Kidney (tissue), 14 donors: ENCODE results near the gene CCDC102B. TPM values are rescaled to one million over a fixed set of nuclear protein-coding genes. Genes with fewer than 3 reads are reported as not detected.

Experiments
- DNase-seq, 5 donors: peaks; one replicate each; pipeline ENCODE4 v3.0.0-alpha.2; 2013 to 2020
- FAIRE-seq: peaks from 2 replicates; lab custom pipeline; 2012; peaks lifted over from hg19 to GRCh38; lab: Jason Lieb, UNC
- H3K27ac ChIP-seq, 2 donors: one replicate each; pipeline ENCODE4 v1.7.0; 2013; ENCODE audit warnings: low read depth in 2 of 2, low read length in 2 of 2, inconsistent platforms in 1 of 2
- H3K27me3 ChIP-seq: one replicate; pipeline ENCODE4 v1.7.1; 2013; ENCODE audit warnings: low read length, inconsistent platforms; ENCODE audit not compliant: control insufficient read depth, insufficient read depth
- H3K36me3 ChIP-seq, 3 donors: one replicate each; pipeline versions ENCODE4 v1.7.0 to v1.7.1; 2013; ENCODE audit warnings: low read length in 3 of 3, control low read depth in 1 of 3, inconsistent platforms in 1 of 3; ENCODE audit not compliant: insufficient read depth in 3 of 3, control insufficient read depth in 2 of 3
- H3K4me1 ChIP-seq, 3 donors: one replicate each; pipeline versions ENCODE4 v1.7.0 to v1.7.1; 2013; ENCODE audit warnings: low read length in 3 of 3, inconsistent platforms in 1 of 3, low read depth in 1 of 3; ENCODE audit not compliant: control insufficient read depth in 2 of 3, insufficient read depth in 2 of 3
- H3K4me3 ChIP-seq, 3 donors: one replicate each; pipeline versions ENCODE4 v1.7.0 to v1.8.1; 2013; ENCODE audit warnings: low read length in 3 of 3, control low read depth in 1 of 3, inconsistent platforms in 1 of 3
- H3K9ac ChIP-seq, 3 donors: one replicate each; pipeline versions ENCODE4 v1.7.0 to v1.7.1; 2013; ENCODE audit warnings: low read length in 3 of 3, control low read depth in 1 of 3, inconsistent platforms in 1 of 3
- H3K9me3 ChIP-seq, 3 donors: one replicate each; pipeline versions ENCODE4 v1.7.0 to v1.7.1; 2013; ENCODE audit warnings: low read length in 3 of 3, control low read depth in 1 of 3, inconsistent platforms in 1 of 3; ENCODE audit not compliant: control insufficient read depth in 2 of 3, insufficient read depth in 1 of 3
- CTCF ChIP-seq: IDR thresholded peaks from 3 replicates; pipeline ENCODE4 v1.5.1; 2012; ENCODE audit warnings: mild to moderate bottlenecking, moderate library complexity, borderline replicate concordance; ENCODE audit not compliant: insufficient read depth; ENCODE audit errors: extremely low read depth
- intact Hi-C: fragments of 100-400 bp; cut with DNase I; formaldehyde crosslinking; loops from one replicate; pipeline ENCODE4 v1.11.1; 2022
- polyA plus RNA-seq: library from polyadenylated mRNA; stranded (reverse); fragments of 350-450 nt; fragmentation: Illumina TruSeq; extraction: RNeasy Lipid Tissue Mini Kit (QIAGEN cat#74804); gene quantifications from one replicate; pipeline ENCODE4 v1.2.3, GENCODE V29; 2014; ENCODE audit warnings: low read depth, low replicate concordance; ENCODE audit not compliant: insufficient read depth
- total RNA-seq: library from RNA; stranded (reverse); fragmentation: NEBNext Ultra II Directional; extraction: Animal tissue kit (Norgen Biotek cat#: 25700); gene quantifications from one replicate; pipeline ENCODE4 v1.2.1, GENCODE V29; 2021
- donor health status: control.
- donor health status: control.
- donor health status: control.
- donor health status: control.
- donor health status: control.
- donor health status: DM: yes; HTN: yes; CAD: no.
- donor health status: Normal renal cell carcinoma (clear cell type).

CCDC102B gene
- total and polyA plus RNA-seq, 2 donors from 2014 or later, result 3.6 to 6.8 TPM

DNA sequence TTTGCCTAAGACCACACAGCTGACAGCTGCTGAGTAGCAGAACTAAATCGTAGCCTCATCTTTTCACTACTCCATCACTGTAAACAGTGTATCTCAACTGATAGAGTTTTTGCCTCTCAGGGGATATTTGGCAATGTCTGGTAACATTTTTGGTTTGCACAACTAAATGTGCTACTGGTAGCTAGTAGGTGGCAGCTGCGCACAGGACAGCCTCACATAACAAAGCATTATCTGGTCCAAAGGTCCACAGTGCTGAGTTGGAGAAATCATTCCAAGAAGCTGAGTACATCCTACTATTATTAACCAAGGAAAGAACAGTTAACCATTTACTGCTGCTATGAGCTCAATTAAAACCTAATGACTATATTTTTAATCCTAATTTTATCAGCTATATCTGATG is 6.1 kb upstream of the CCDC102B start:
- intact Hi-C loops, result no loop called here
- no peaks in the 10 kb centered on the region for H3K9me3 ChIP-seq
- no peaks in the 10 kb centered on the region for H3K27me3 ChIP-seq
- no peak overlapping the region for H3K4me3 ChIP-seq
- H3K4me1 ChIP-seq, result no peaks in the 10 kb centered on the region
- FAIRE-seq (peak; percentile 35), DNase-seq (peak in 1 of 5 donors; percentile 32)
- TF ChIP-seq CTCF, result no peak
- H3K9ac ChIP-seq, result no peak overlapping the region
- no peak overlapping the region for H3K27ac ChIP-seq
- H3K36me3 ChIP-seq, result no peaks in the 10 kb centered on the region

- no peaks in the 10 kb centered on the region for H3K9me3 ChIP-seq
- no peaks in the 10 kb centered on the region for H3K27me3 ChIP-seq
- intact Hi-C loops, result no loop called here
- no peaks in the 10 kb centered on the region for H3K36me3 ChIP-seq
- no peak overlapping the region for H3K9ac ChIP-seq
- peak in 1 of 5 donors; percentile 19 for DNase-seq
- FAIRE-seq, result no peak
- no peaks in the 10 kb centered on the region for H3K4me1 ChIP-seq
- H3K27ac ChIP-seq, result no peak overlapping the region
- TF ChIP-seq CTCF, result no peak
- H3K4me3 ChIP-seq, result no peak overlapping the region
Measured at GRCh38 chr18:68793951-68794350, 3.9 kb upstream of the CCDC102B start.

DNA sequence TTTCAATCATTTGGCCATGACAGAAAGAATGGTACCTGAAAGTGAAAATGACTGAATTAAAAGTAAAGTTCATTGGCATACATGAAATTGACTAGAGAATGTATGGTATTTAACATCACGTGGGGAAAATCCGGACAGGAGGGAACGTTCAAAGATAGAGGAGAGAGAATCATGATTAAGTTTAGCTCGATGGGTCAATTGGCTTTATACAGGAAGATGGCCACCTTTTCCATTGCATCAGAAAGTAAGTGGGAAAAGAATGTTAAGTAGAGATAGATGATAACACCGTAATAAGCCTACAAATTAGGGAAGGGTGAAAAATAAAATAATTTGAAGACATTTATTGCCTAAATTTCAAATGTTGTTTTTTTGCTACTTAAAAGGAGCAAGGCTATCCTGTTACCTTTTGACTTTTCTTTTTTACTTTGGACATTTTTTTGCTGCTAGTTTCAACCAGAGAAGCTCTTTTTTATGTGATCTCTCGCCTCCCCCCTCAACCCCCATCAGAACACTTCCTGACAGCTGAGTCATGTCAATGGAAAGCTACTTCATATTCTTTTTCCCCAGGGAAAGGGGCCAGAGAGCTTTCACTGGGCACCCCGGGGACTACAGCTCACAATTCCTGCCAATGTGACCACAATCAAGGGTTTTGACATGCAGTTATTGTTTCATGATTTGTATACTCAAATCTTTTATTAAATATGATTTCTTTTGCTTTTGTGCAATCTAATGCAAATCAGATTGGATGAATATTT is 767 bp upstream of the CCDC102B start:
- Histone ChIP-seq H3K9me3 (no peaks in the 10 kb centered on the region), H3K27me3 (no peaks in the 10 kb centered on the region), H3K4me3 (no peak overlapping the region), H3K36me3 (no peaks in the 10 kb centered on the region), H3K9ac (no peak overlapping the region), H3K4me1 (no peaks in the 10 kb centered on the region), H3K27ac (no peak overlapping the region)
- FAIRE-seq (no peak), DNase-seq (no peak)
- TF ChIP-seq CTCF, result no peak
- intact Hi-C loops, result no loop called here
